ENCODE results near the gene KRT6A. TPM values are rescaled to one million over a fixed set of nuclear protein-coding genes. Genes with fewer than 3 reads are reported as not detected.

The KRT6A gene
- total RNA-seq, 4 donors from 2014 or later = 0.27 TPM; not detected in 3

DNA sequence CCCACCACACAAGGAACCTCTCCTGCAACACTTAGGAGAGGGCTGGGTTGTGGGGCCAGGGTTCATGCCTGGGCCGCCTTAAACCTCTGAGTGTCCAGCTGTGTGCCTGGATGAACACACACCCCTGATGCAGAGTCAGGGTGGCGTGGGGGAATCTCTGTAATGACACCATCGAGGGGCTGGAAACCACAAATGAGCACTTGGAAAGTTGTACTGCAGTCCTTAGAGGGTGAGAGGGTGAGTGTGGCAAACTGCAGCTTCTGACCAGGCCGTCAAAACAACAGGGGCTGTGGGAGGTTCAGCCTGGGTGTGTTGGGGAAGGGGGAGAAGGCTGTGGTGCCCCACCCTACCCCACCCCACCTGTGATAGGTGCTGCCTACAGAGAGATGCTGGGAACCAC lies 39.6 kb upstream of the KRT6A start:
- no peak for DNase-seq
- H3K4me1 ChIP-seq = no peaks in the 10 kb centered on the region
- H3K9me3 ChIP-seq = no peaks in the 10 kb centered on the region
- no peak overlapping the region for H3K27ac ChIP-seq
- 62 to 80% methylated on average over 4 of the region's 4 CpGs for WGBS, 2 donors
- no peak overlapping the region for H3K4me3 ChIP-seq (replicated peaks in 1 of 3)
- intact Hi-C loops (cut with DNase I) = no loop called here
- no peaks in the 10 kb centered on the region for H3K27me3 ChIP-seq
- H3K36me3 ChIP-seq = no peaks in the 10 kb centered on the region
- TF ChIP-seq POLR2A (IDR thresholded peaks at IDR 0.05) = no peak
- TF ChIP-seq, protein P1, sequence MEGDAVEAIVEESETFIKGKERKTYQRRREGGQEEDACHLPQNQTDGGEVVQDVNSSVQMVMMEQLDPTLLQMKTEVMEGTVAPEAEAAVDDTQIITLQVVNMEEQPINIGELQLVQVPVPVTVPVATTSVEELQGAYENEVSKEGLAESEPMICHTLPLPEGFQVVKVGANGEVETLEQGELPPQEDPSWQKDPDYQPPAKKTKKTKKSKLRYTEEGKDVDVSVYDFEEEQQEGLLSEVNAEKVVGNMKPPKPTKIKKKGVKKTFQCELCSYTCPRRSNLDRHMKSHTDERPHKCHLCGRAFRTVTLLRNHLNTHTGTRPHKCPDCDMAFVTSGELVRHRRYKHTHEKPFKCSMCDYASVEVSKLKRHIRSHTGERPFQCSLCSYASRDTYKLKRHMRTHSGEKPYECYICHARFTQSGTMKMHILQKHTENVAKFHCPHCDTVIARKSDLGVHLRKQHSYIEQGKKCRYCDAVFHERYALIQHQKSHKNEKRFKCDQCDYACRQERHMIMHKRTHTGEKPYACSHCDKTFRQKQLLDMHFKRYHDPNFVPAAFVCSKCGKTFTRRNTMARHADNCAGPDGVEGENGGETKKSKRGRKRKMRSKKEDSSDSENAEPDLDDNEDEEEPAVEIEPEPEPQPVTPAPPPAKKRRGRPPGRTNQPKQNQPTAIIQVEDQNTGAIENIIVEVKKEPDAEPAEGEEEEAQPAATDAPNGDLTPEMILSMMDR (IDR thresholded peaks at IDR 0.05) = no peak

DNA sequence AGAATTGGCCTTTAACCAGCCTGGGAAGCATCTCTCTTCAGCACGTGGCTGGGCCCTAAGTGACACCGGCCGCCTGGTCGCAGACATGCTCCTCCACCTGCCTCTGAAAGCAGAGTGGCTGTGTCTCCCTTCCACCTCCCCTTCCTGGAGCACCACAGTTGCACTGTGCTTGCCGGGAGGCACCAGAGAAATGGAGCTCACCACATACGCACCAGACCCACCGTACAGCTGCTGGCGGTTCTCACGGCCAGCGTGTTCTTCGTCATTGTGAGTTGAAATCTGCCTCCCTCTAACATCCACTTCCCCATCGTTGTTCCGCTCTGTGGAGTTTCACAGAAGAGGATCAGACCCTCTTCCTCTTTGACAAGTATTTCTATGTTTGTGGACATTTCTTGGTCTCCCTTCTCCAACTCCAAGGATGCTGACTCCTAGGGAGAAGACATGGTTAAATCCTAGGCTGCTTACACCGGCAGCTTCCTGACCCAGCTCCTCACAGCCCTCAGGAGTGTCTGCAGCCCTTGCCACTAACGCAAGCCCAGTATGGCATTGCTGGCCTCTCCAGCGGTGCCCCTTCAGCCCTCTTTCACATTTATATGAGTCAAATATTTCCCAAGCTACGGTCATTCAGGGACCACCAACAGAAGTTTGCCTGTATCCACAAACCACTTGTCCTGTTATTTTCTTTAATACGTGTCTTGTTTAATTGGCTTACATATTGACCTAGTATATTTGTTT lies 38.7 kb upstream of the KRT6A start:
- intact Hi-C loops (cut with DNase I) = no loop called here
- H3K27me3 ChIP-seq = no peaks in the 10 kb centered on the region
- 82 to 88% methylated on average over 18 of the region's 18 CpGs for WGBS, 2 donors
- no peak overlapping the region for H3K27ac ChIP-seq
- H3K4me1 ChIP-seq = no peaks in the 10 kb centered on the region
- no peaks in the 10 kb centered on the region for H3K9me3 ChIP-seq
- TF ChIP-seq, protein P1 (IDR thresholded peaks at IDR 0.05) = no peak
- no peak for TF ChIP-seq POLR2A (IDR thresholded peaks at IDR 0.05)
- no peaks in the 10 kb centered on the region for H3K36me3 ChIP-seq
- no peak for DNase-seq
- H3K4me3 ChIP-seq (replicated peaks in 1 of 3) = no peak overlapping the region

DNA sequence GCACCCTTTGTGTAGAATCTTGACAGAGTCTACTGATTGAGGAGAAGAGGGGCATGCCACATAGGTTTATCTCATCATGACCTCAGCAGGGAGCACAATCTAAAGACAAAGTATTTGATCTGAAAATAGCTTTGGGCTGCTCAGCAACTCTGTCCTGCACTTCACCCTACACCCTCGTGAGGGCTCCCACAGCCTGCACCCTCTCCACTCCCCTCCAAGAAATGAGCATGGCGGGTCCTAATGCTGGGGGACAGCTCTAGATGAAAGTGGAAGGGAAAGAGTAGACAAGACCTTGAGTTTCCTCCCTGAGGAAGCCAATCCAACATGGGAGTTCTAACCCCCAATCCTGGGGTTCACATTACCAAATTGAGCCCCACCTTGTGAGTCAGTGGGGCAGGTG lies 37.8 kb upstream of the KRT6A start:
- 98 to 100% methylated on average over 2 of the region's 2 CpGs for WGBS, 2 donors
- DNase-seq = no peak
- H3K27me3 ChIP-seq = no peaks in the 10 kb centered on the region
- no peaks in the 10 kb centered on the region for H3K4me1 ChIP-seq
- H3K36me3 ChIP-seq = no peaks in the 10 kb centered on the region
- H3K9me3 ChIP-seq = no peaks in the 10 kb centered on the region
- H3K27ac ChIP-seq = no peak overlapping the region
- intact Hi-C loops (cut with DNase I) = no loop called here
- TF ChIP-seq POLR2A (IDR thresholded peaks at IDR 0.05) = no peak
- TF ChIP-seq, protein P1 (IDR thresholded peaks at IDR 0.05) = no peak
- H3K4me3 ChIP-seq (replicated peaks in 1 of 3) = no peak overlapping the region

DNA sequence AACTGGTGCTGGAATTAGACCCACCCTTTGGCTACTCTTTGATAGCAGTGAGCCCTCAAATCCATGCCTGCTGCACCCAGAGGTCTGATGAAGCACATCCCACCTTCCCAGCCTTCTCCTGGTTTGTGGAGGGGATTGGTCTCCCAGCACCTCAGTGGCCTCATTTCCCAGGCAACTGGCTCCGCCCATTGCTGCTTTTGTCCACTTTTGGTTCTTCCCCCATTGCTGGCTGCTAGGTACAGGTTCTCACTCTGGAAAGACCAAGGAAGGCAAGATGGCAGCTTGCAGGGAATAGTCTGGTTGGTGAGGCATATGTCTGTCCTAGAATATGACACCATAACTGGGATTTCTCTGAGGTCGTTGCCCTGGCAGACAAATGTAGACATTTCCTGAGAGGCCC lies 37.3 kb upstream of the KRT6A start:
- DNase-seq = no peak
- Histone ChIP-seq H3K4me1 (no peaks in the 10 kb centered on the region), H3K4me3 (replicated peaks in 1 of 3) (no peak overlapping the region), H3K27ac (no peak overlapping the region), H3K36me3 (no peaks in the 10 kb centered on the region), H3K27me3 (no peaks in the 10 kb centered on the region), H3K9me3 (no peaks in the 10 kb centered on the region)
- no peak for TF ChIP-seq POLR2A (IDR thresholded peaks at IDR 0.05)
- TF ChIP-seq, protein P1 (IDR thresholded peaks at IDR 0.05) = no peak
- intact Hi-C loops (cut with DNase I) = no loop called here
- 85 to 90% methylated on average over 2 of the region's 2 CpGs for WGBS, 2 donors

DNA sequence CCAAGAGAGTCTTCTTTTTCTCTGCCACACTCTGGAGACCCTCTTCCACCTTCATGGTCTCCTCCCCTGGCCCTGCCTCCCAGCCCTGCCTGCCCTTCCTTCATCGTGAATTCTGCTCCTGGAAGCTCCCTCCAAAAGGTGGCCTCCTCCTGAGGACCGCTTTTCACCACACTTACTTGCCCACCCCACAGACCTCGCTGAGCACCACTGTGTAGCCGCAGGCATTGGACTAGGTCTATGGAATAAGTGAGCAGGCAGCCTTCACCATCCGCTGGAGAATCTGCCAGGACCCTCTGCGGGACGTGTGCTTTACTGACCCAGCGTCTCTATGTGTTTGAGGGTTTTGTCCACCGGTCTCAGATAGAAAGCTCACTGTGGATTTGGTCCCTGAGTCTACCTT lies 36.8 kb upstream of the KRT6A start:
- Histone ChIP-seq H3K27me3 (no peaks in the 10 kb centered on the region), H3K9me3 (no peaks in the 10 kb centered on the region), H3K4me3 (replicated peaks in 1 of 3) (no peak overlapping the region), H3K27ac (no peak overlapping the region), H3K36me3 (no peaks in the 10 kb centered on the region), H3K4me1 (no peaks in the 10 kb centered on the region)
- whole genome bisulfite sequencing, 2 donors = 89 to 97% methylated on average over 9 of the region's 9 CpGs
- DNase-seq = no peak
- intact Hi-C loops (cut with DNase I) = no loop called here
- no peak for TF ChIP-seq POLR2A (IDR thresholded peaks at IDR 0.05)
- TF ChIP-seq, protein P1 (IDR thresholded peaks at IDR 0.05) = no peak
